MG63 (cell line): ENCODE measurements around the gene LRRC40. TPM values are rescaled to one million over a fixed set of nuclear protein-coding genes. Genes with fewer than 3 reads are reported as not detected.

Source experiments
- DNase-seq: peaks from one replicate; pipeline ENCODE4 v3.0.0-alpha.2; 2020
- H3K27me3 ChIP-seq: fragments of 250-450 bp; sonication (Bioruptor Pico); 2 replicates; pipeline ENCODE4 v1.5.1; 2020; ENCODE audit warnings: mild to moderate bottlenecking, moderate library complexity
- H3K36me3 ChIP-seq: fragments of 250-450 bp; sonication (Bioruptor Pico); 2 replicates; pipeline ENCODE4 v1.5.1; 2020; ENCODE audit warnings: mild to moderate bottlenecking, moderate library complexity
- H3K4me3 ChIP-seq: fragments of 250-450 bp; sonication (Bioruptor Pico); 2 replicates; pipeline ENCODE4 v1.5.1; 2020; ENCODE audit warnings: mild to moderate bottlenecking, moderate library complexity
- H3K9me3 ChIP-seq: fragments of 250-450 bp; sonication (Bioruptor Pico); 2 replicates; pipeline ENCODE4 v1.5.1; 2020; ENCODE audit warnings: mild to moderate bottlenecking, moderate library complexity
- total RNA-seq: library from RNA; depleted of rRNA; stranded (reverse); fragments of >200 nt; shearing (Covaris generic); gene quantifications from 2 replicates; pipeline ENCODE4 v1.2.3, GENCODE V29; 2014; ENCODE audit warnings: low replicate concordance

Gene LRRC40
- total RNA-seq, 1 experiment from 2014 or later = 17.6 TPM

GRCh38 chr1:70156529-70157120 is 48.8 kb downstream of the LRRC40 start:
- Histone ChIP-seq H3K4me3 (no peak overlapping the region), H3K36me3 (no peaks in the 10 kb centered on the region), H3K9me3 (no peaks in the 10 kb centered on the region), H3K27me3 (no peaks in the 10 kb centered on the region)
- DNase-seq = peak; percentile 34

- DNase-seq = no peak
- Histone ChIP-seq H3K27me3 (no peaks in the 10 kb centered on the region), H3K9me3 (no peaks in the 10 kb centered on the region), H3K36me3 (no peaks in the 10 kb centered on the region), H3K4me3 (no peak overlapping the region)
Measured at GRCh38 chr1:70153739-70154138, 51.6 kb downstream of the LRRC40 start.

- Histone ChIP-seq H3K9me3 (no peaks in the 10 kb centered on the region), H3K4me3 (no peak overlapping the region), H3K36me3 (no peaks in the 10 kb centered on the region), H3K27me3 (no peaks in the 10 kb centered on the region)
- no peak for DNase-seq
Measured at GRCh38 chr1:70150444-70150843, 54.9 kb downstream of the LRRC40 start.

- no peaks in the 10 kb centered on the region for H3K36me3 ChIP-seq
Measured at GRCh38 chr1:70146488-70146887, 58.9 kb downstream of the LRRC40 start.

GRCh38 chr1:70143048-70143659 is 62.2 kb downstream of the LRRC40 start:
- no peak overlapping the region for H3K4me3 ChIP-seq
- no peak for DNase-seq
- no peaks in the 10 kb centered on the region for H3K36me3 ChIP-seq
- no peaks in the 10 kb centered on the region for H3K27me3 ChIP-seq
- no peaks in the 10 kb centered on the region for H3K9me3 ChIP-seq

More at GRCh38 chr1:70146488-70146887, 58.9 kb downstream of the LRRC40 start:
- peak; percentile 20 for DNase-seq
- Histone ChIP-seq H3K27me3 (no peaks in the 10 kb centered on the region), H3K4me3 (no peak overlapping the region), H3K9me3 (no peaks in the 10 kb centered on the region)

GRCh38 chr1:70142075-70142474 is 63.3 kb downstream of the LRRC40 start:
- DNase-seq = no peak
- Histone ChIP-seq H3K9me3 (no peaks in the 10 kb centered on the region), H3K36me3 (no peaks in the 10 kb centered on the region), H3K27me3 (no peaks in the 10 kb centered on the region), H3K4me3 (no peak overlapping the region)

GRCh38 chr1:70140894-70141293 is 64.5 kb downstream of the LRRC40 start:
- Histone ChIP-seq H3K27me3 (no peaks in the 10 kb centered on the region), H3K9me3 (no peaks in the 10 kb centered on the region), H3K4me3 (no peak overlapping the region), H3K36me3 (no peaks in the 10 kb centered on the region)
- DNase-seq = no peak

GRCh38 chr1:70140343-70140742 is 65.0 kb downstream of the LRRC40 start:
- no peak for DNase-seq

GRCh38 chr1:70134148-70134547 is 71.2 kb downstream of the LRRC40 start:
- Histone ChIP-seq H3K4me3 (no peak overlapping the region), H3K9me3 (no peaks in the 10 kb centered on the region), H3K27me3 (no peaks in the 10 kb centered on the region), H3K36me3 (no peaks in the 10 kb centered on the region)
- DNase-seq = no peak

More at GRCh38 chr1:70140343-70140742, 65.0 kb downstream of the LRRC40 start:
- Histone ChIP-seq H3K27me3 (no peaks in the 10 kb centered on the region), H3K9me3 (no peaks in the 10 kb centered on the region), H3K36me3 (no peaks in the 10 kb centered on the region), H3K4me3 (no peak overlapping the region)

- Histone ChIP-seq H3K27me3 (no peaks in the 10 kb centered on the region; the same call in 1 of the 2 replicates), H3K36me3 (no peaks in the 10 kb centered on the region), H3K4me3 (no peak overlapping the region), H3K9me3 (no peaks in the 10 kb centered on the region)
- no peak for DNase-seq
Measured at GRCh38 chr1:70117046-70117445, 88.3 kb downstream of the LRRC40 start.

- DNase-seq = no peak
- no peaks in the 10 kb centered on the region for H3K36me3 ChIP-seq
- H3K4me3 ChIP-seq = no peak overlapping the region
- H3K9me3 ChIP-seq = no peaks in the 10 kb centered on the region
- H3K27me3 ChIP-seq = no peaks in the 10 kb centered on the region; the same call in 1 of the 2 replicates
Measured at GRCh38 chr1:70115315-70115714, 90.1 kb downstream of the LRRC40 start.

GRCh38 chr1:70112838-70113237 is 92.5 kb downstream of the LRRC40 start:
- no peak overlapping the region for H3K4me3 ChIP-seq
- no peak for DNase-seq
- H3K27me3 ChIP-seq = no peaks in the 10 kb centered on the region; the same call in 1 of the 2 replicates
- H3K9me3 ChIP-seq = no peaks in the 10 kb centered on the region
- H3K36me3 ChIP-seq = no peaks in the 10 kb centered on the region

GRCh38 chr1:70109241-70109640 is 96.1 kb downstream of the LRRC40 start:
- Histone ChIP-seq H3K4me3 (no peak overlapping the region), H3K9me3 (no peaks in the 10 kb centered on the region), H3K27me3 (no peaks in the 10 kb centered on the region), H3K36me3 (no peaks in the 10 kb centered on the region)
- no peak for DNase-seq

- DNase-seq = no peak
- H3K4me3 ChIP-seq = no peak overlapping the region
- H3K36me3 ChIP-seq = no peaks in the 10 kb centered on the region
- H3K27me3 ChIP-seq = no peaks in the 10 kb centered on the region
- no peaks in the 10 kb centered on the region for H3K9me3 ChIP-seq
Measured at GRCh38 chr1:70103770-70104169, 101.6 kb downstream of the LRRC40 start.

GRCh38 chr1:70101774-70102173 is 103.6 kb downstream of the LRRC40 start:
- DNase-seq = no peak
- Histone ChIP-seq H3K9me3 (no peaks in the 10 kb centered on the region), H3K36me3 (no peaks in the 10 kb centered on the region), H3K4me3 (no peak overlapping the region), H3K27me3 (no peaks in the 10 kb centered on the region)

GRCh38 chr1:70101231-70101630 is 104.1 kb downstream of the LRRC40 start:
- Histone ChIP-seq H3K36me3 (no peaks in the 10 kb centered on the region), H3K9me3 (no peaks in the 10 kb centered on the region), H3K4me3 (no peak overlapping the region), H3K27me3 (no peaks in the 10 kb centered on the region)
- no peak for DNase-seq
